GM19467 (cell line): Measurements from ENCODE around the gene SPDYE1.

Experiments
- ATAC-seq: cut with Tn5 transposase; IDR thresholded peaks from one replicate; pipeline ENCODE4 v1.9.1; 2021; ENCODE audit warnings: mild to moderate bottlenecking, moderate library complexity; ENCODE audit not compliant: unreplicated experiment

SPDYE1 gene

DNA sequence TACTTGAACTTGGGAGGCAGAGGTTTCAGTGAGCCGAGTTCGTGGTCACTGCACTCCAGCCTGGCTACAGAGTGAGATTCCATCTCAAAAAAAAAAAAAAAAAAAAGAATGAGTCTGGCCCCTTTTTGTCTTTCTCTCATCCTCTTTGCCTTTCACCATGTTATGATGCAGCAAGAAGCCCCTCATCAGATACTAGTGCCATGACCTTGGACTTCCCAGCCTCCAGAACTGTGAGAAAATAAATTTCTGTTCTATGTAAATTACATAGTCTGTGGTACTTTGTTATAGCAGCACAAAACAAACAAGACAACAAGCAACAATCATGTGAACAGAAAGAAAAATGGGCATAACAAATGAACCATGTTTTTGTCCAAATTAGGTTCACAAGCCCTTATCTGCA is 44.5 kb downstream of the SPDYE1 start:
- no peak for ATAC-seq

DNA sequence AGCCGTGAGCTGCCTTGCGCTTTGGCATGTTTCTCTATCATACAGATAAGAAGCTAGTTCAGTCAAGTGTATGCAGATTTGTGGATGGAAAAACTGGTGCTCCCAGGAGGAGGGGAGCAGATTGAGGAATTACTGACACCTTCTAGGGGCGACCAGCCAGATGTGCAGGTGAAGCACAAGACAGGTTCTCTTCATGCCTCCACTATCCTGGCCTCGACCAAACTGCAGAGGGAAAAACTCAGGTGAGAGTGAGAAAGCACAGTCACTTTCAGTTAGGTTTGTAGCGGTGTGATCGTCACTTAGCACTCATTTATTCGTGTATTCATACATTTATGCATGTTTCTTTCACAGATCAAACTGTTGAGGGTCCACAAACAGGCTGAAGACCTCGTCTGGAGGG is 46.2 kb downstream of the SPDYE1 start:
- ATAC-seq = no peak

DNA sequence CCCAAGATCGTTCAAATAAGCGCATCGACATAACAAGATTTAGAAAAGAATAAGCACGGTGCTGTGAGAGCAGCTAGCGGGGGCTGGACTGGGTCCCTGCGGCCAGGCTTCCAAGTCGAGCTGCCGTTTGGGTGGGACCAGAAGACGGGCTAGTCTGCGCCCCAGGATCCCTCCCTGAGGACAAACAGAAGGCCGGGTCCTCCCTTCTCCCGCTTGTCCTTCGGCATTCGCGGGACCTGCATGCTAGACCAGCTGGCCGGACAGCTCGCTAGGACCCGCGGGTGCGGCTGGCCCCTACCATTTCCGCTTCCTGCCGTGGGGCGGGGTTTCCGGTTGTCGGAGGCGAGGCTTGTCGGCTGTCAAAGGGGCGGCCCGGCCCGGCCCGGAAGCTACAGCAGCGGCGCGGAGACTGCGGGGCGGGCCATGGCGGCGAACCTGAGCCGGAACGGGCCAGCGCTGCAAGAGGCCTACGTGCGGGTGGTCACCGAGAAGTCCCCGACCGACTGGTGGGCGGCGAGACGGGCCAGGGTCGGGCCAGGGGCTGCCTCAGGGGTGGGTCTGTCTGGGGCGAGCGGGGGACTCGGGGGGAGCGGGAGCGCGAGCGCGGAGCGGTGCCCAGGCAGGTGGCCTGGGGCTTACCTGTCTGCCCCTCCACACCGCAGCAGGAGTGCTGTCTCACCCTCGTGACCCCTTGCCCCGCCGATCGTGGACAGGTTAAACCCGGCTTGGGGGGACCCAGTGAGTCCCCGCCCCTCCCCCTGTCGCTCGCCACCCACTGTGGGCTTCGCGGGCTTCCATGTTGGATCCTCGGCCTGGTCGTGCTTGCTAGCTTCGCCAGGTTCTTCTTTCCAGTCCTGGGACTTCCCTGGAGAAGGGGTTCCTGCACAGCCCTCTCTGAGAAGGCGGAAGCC is 46.9 kb downstream of the SPDYE1 start, which contains the start of gene DBNL:
Gene DBNL, plus strand, starts transcription at position 388 of the 911 bp plus-strand sequence. Its CDS starts 36 bp downstream, at position 424.
- peak; percentile 64 for ATAC-seq

DNA sequence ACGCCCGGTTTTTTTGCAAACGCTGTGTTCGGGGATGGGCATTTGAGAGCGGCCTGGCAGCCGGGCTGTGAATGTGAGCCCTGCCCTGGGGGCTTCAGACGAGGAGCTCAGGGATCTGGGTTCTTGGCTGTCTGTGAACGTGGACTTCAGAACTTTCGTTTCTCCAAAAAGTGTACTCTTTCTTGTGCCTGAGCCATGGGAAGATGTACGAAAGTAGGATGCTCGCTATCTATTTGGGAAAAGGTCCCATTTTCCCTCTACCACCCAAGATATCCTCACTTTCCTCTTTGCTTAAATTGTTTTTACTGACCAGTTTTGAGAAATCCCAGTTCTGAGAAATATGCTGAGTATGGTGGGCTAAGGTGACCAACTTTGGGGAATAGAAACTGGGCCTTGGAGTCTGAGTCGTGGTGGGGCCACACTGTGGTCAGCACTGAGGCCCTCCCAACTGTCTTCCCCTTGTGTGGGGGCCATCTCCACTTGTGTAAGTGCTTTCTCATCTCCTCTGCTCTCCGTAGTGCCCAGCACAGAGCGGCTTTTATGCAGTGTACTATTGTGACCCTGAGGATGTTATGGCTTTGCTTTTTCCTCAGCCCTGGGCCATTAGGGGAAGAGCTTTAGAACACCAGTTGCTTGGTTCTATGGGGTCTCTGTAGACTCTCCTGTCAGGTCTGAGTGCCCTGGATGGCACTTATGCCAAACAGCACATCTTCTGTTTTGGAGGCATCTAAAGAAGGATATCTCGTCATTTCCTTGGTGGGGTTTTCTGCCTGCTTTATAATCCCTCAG is 47.7 kb downstream of the SPDYE1 start:
- no peak for ATAC-seq

DNA sequence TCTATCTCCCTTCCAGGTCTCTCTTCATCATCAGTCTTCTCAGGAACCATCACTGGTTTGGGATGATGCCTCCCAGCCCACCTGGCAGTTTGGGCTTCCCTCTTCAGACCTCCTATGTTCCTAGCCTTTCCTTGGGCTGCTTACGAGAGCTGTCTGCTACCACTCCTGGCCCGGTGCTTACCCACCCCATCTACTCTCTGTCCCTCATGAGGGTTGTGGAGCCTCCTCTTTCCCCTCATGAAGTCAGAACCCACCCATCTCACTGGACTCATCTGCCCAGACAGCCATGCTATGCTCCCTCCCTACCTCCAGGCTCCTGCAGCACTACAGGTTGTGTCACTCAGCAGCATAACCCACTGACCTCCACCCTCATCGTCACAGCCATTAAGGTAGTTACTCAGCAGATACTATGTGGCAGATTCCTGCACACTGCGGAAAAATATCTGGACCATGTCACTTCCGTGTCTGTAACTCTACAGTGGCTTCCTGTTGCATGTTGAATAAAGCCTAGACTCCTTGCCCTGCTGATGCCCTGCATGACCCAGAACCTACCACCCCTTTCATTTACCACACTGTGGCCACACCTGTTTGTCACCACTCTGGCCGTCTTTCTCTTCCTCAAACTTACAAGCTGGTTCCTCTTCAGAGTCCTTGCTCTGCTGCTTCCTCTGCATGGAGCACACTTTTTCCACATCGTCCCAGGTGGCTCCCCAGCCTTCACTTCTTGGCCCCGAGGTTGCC is 48.8 kb downstream of the SPDYE1 start:
- peak; percentile 45 for ATAC-seq

DNA sequence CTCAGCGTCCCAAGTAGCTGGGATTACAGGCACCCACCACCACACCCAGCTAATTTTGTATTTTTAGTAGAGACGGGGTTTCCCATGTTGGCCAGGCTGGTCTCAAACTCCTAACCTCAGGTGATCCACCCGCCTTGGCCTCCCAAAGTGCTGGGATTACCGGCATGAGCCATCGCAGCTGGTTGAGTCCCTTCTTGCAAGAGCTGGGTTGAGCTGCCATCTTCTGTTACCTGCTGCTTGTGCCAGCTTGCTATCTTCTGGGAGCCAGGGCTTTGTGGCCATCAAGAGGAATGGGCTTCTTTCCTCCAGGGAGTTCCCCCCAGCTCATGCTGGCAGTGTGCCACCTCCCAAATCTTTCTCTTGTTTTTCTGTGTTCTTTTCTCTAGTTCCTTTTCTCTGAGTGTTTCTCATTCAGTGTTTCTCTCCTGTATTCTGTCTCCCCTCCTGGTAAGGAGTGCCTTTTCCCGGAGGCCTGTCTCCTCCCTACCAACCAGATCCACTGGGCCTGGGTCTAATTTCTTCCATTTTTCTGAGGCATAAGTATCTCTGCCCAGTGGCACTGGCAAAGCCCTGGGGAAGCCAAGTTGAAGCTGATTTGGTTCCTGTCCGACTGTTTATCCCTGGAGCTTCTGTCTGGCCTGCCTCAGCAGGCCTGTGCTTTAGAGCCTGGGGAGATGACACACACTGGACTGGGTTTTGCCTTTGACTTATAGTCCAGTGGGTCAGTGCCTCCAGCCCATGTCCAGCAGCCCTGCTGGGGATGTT is 50.5 kb downstream of the SPDYE1 start:
- ATAC-seq = no peak

DNA sequence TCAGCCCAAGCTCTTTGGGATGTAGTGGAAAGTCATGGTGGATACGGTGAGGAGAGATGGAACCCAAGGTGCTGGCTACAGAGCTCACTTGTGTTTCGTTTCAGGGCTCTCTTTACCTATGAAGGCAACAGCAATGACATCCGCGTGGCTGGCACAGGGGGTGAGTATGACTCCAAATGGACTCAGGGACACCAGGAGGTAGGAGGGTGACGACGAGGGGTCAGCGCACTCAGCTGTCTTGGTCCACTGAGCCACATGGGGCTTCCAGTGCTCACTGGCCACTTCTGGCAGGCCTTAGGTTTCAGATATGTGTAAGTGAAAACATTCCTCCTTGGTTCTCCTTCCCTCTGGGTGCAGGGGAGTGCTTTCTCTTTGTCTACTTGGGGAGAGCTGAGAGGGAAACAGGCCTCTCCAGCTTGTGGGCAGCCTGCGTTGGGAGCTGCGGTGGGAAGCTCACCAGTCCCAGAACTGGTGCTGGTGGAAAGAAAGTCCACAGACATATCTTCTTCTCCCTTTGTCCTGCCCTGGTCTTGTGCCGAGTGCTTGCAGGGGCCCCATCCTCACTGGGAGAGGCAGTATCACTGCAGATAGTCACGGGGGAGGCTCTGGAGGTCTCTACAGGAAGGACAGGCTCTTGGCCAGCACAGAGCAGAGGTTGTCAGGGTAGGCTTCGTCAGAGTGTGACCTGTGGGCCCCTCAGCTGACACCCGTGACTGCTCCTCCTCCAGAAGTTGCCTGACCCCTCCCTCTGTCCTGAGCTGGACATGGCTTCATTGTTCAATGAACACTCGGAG is 52.6 kb downstream of the SPDYE1 start:
- no peak for ATAC-seq

DNA sequence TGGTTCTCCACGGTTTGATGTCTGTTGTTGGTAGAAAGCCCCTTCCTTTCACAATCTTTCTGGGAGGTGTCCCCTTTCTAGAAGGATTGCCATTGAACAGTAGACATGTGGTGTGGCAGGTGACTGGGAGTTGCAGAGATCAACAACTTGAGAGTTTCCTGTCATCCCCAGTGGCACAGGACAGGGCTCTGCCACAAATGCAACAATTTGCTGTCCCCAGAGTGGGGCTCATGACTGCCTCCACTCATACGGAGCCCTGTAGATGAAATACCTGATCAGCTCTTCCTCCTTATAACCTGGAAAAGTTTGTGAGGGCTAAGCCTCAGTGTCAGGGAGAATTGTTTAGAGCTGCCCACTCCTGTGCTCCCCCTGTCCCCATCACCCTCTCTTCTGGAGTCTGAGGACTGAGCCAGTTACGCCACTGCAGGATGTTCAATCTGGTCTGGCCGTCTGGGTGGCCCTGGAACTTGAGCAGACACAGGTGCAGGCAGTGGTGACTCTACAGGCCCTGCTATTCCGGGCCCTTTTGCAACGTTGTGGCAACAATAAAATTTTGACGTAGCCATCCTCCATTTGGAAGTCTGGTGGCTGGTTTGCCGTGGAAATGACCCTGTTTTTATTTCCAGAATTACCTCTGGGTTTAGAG is 53.3 kb downstream of the SPDYE1 start:
- ATAC-seq = no peak

DNA sequence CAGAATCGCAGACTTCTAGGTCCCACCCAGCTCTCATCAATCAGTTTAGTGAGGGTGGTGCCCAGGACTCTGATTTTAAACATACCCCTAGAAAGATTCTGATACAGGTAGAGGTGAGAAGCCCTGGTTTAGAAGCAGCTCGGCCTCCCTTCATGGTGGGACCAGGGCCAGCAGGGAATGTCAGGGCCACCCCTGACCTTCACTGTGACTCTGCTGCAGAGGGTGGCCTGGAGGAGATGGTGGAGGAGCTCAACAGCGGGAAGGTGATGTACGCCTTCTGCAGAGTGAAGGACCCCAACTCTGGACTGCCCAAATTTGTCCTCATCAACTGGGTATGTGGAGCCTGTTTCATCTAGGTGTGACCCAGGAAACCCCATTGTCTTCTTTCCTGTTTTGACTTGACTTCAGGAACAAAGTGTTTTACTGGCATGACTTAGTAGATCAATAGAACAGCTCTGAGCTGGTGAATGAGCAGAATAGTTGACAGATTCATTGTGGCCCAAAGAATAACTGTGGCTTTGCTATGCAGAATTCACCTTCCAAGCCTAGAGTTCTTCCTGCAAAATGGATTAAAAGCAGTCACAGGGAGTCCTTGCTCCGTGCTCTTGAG is 54.0 kb downstream of the SPDYE1 start:
- no peak for ATAC-seq

DNA sequence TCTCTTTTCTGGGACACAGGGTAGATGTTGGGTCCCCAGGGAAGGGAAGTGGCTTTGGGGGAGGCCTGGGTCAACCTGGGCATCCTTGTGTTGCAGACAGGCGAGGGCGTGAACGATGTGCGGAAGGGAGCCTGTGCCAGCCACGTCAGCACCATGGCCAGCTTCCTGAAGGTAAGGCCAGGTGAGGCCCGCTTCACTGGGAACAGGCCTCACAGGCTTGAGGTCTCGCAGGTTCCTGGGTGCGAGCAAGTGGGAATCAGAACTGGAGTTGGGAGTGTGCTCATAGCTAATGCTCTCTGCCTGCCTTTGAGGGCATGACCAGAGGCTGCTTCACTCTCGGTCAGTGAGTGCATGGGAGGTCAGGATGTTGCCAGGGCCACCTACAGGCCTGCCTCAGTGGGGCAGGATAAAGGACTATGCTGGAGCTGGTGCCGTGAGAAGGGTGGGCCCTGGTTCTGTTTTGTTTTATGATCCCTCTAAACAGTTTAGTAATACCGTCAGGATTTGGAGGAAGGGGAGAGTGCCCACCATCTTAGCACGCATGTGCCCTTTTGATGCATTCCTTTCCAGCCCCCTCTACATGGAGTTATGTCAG is 55.2 kb downstream of the SPDYE1 start:
- no peak for ATAC-seq

DNA sequence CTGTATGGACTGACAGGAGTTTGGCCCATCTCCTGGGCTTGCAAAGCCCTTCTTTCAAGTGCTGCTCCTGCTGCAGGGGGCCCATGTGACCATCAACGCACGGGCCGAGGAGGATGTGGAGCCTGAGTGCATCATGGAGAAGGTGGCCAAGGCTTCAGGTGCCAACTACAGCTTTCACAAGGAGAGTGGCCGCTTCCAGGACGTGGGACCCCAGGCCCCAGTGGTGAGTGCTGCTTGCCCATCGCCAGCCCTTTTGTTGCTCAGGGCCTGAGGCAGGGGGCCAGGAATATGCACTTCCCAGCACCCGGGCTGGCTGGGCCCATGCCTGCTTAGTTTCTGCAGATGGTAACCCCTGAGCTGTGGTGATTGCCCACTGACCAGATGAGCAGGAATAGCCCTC is 59.0 kb downstream of the SPDYE1 start:
- ATAC-seq = no peak

DNA sequence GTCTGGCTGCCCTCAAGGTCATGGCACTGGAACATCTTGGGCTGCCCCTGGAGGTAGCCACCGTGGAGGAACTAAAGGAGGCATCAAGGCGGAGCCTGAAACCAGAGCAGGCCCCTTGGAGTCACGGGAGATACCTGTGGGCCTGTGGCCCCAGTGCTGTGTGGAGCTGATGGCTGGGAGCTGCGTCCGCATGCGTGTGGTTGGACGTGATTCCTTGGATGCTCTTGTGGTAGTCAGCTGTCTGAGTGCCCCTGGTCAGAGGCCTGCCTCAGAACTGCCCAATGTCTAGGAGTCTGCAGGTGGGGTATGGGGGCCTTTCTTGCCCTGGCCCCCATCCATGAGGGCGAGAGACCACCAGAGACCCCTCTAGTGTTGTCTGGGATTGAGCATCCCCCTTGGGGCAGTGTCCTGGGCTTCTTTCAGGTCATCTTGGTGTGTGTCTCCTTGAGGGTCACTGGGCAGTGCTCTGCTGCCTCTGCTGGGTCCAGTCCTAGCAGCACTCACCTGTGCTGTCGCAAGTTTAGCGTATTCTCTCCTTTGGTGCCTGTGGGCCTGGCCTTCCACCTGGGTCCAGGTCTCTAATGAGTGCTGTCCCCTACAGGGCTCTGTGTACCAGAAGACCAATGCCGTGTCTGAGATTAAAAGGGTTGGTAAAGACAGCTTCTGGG is 59.6 kb downstream of the SPDYE1 start:
- no peak for ATAC-seq

DNA sequence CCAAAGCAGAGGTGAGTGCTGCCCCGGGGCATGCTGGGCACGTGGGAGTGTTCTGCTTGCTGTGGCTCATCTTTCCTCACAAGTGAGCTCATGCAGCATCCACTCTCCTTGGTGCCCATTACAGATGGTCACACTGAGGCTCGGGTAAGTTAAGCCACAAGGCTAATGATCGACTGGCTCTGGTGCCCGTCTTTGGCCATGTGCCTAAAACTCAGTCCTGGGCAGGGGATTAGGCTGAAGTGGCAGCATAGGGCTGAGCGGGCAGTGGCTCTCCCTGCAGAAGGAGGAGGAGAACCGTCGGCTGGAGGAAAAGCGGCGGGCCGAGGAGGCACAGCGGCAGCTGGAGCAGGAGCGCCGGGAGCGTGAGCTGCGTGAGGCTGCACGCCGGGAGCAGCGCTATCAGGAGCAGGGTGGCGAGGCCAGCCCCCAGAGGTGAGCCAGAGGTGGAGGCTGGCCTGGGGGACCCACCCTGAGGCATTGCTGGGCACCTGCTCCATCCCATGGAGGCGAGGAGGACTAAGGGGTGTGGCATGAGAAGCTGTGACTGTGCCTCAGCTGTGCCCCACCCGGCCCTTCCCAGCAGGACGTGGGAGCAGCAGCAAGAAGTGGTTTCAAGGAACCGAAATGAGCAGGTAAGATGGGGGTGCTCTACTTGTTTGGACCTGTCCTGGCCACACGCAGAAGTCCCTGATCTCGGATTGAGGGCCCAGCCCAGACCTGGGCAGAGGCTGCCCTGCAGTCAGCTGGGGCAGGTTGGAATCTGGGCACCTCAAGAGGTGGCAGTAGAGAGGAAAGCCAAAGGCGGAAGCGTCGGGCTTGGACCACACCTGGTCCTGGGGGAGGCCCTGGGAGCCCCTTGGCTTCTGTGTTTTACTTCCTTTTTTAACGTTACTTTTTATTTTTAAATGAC is 60.4 kb downstream of the SPDYE1 start:
- no peak for ATAC-seq

DNA sequence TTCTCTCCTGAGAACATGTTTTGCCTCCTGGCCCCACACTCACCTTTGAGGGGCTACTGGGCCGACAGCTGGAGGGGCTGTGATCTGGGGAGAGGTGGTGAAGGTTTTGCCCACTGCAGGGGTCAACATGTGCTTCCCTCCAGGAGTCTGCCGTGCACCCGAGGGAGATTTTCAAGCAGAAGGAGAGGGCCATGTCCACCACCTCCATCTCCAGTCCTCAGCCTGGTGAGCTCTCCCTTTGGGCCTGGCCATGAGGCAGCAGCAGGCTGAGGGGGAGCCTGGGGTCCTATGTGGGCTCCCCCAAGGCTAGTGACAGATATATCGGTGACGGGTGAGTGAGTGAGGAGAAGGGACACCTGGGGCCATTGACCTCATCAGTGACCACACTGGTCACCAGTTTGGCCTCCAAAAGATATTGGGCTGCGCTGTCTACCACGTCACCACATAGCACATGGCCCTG is 61.1 kb downstream of the SPDYE1 start:
- no peak for ATAC-seq

DNA sequence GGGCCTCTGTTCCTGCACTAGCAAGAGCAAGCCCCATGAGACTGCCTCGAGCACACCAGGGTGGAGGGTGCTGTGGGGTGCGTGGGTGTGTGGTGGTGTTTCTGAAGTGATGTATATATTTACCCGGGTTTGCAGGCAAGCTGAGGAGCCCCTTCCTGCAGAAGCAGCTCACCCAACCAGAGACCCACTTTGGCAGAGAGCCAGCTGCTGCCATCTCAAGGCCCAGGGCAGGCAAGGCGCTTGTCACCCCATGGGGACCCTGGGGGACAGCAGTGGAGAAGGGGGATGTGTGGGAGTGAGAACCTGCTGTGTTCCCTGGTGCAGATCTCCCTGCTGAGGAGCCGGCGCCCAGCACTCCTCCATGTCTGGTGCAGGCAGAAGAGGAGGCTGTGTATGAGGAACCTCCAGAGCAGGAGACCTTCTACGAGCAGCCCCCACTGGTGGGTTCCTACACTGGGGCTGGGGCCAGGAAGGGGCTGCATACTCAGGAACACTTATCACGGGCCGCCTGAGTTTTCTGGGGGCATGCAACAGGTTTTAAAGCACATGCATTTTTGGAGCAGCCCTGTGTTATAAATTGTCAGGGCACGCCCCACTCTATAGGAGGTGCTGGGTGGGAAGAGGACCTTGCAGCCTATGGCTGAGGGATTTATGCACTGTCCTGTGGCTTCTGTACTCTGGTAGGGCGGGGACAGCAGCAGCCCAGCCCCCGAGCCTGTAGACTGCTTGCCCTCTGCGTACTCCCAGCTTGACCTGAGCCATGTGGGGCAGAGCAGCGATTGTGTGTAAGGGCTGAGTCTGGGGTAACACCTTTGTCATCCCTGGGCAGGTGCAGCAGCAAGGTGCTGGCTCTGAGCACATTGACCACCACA is 61.8 kb downstream of the SPDYE1 start:
- no peak for ATAC-seq
